Fibroblast of lung (primary cell): ENCODE results near the gene DIAPH1.

Experiments
- EZH2 ChIP-seq: IDR thresholded peaks from 2 replicates; pipeline ENCODE4 v1.5.1; 2012; ENCODE audit warnings: low read length, control low read depth, mild to moderate bottlenecking; ENCODE audit errors: missing control alignments
- TF ChIP-seq, protein P1 (sequence below), 2 donors: IDR thresholded peaks in 1 of 2; conservative IDR thresholded peaks in 1 of 2; 1 replicate in 1 of 2; 2 replicates in 1 of 2; pipeline ENCODE4 v1.5.1; 2011 to 2012; ENCODE audit warnings: low read length in 2 of 2, control low read depth in 1 of 2, inconsistent platforms in 1 of 2, low read depth in 1 of 2, mild to moderate bottlenecking in 1 of 2

DNA sequence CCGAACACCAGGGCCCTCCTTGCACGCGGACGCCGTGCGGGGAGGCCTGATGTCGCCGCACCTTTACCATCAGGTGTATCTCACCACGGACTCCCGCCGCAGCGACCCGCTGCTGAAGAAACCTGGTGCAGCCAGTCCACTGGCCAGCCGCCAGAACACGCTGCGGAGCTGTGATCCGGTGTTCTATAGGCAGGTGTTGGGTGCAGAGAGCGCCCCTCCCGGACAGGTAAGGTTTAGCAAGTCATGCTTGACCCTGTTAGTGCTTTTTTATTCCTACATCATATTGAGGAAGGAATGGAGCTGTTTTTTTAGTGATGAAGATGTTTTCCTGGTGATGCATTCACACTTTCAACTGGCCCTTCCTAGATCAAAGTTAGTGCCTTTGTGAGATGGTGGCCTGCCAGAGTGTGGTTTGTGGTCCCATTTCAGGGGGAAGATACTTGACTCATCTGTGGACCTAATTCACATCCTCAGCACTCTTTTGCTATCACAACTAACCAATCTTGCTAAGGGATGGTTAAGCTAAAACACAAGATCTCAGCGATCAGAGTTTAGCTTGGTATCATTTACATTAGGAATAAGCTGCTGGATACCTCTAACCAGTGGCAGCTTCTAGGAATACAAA lies 140.4 kb downstream of the DIAPH1 start:
- TF ChIP-seq, protein P1, sequence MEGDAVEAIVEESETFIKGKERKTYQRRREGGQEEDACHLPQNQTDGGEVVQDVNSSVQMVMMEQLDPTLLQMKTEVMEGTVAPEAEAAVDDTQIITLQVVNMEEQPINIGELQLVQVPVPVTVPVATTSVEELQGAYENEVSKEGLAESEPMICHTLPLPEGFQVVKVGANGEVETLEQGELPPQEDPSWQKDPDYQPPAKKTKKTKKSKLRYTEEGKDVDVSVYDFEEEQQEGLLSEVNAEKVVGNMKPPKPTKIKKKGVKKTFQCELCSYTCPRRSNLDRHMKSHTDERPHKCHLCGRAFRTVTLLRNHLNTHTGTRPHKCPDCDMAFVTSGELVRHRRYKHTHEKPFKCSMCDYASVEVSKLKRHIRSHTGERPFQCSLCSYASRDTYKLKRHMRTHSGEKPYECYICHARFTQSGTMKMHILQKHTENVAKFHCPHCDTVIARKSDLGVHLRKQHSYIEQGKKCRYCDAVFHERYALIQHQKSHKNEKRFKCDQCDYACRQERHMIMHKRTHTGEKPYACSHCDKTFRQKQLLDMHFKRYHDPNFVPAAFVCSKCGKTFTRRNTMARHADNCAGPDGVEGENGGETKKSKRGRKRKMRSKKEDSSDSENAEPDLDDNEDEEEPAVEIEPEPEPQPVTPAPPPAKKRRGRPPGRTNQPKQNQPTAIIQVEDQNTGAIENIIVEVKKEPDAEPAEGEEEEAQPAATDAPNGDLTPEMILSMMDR (conservative IDR thresholded peaks at IDR 0.05 in 1 of 2, IDR thresholded peaks at IDR 0.05 in 1 of 2; ENCODE audit: low read depth in 1 of 2, low read length in 2 of 2) = peak; percentile 28 to 32
- no peak for TF ChIP-seq EZH2
